ENCODE measurements around the gene KCNK3.

- no peak for TF ChIP-seq POLR2A (IDR thresholded peaks at IDR 0.05)
- TF ChIP-seq CTCF (IDR thresholded peaks at IDR 0.05 in 8 of 11, conservative IDR thresholded peaks at IDR 0.05 in 3 of 11), result no peak
These were observed 42.6 kb downstream of the KCNK3 start for GRCh38 chr2:26735097-26735496.

Data from spleen (tissue), 7 donors.